ENCODE results near the gene SIMC1.

The SIMC1 gene

DNA sequence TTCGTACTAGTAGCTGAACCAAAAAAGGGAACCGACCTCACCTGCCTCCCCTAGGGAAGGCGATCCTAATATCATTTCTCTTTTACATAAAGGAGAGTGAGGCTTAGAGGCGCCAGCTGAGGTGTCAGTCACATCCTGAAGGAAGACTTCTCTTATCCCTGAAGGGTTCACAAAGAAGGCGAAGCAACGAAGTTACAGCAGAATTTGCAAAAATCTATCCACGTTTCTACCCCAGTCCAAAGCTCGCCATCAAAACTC, 123.9 kb downstream of the SIMC1 start:
- H3K9me2 ChIP-seq (replicated peaks; ENCODE audit: insufficient read depth, low read length), result no peaks in the 10 kb centered on the region
- no peak overlapping the region for H3K27ac ChIP-seq (ENCODE audit: low read length)
- no peaks in the 10 kb centered on the region for H3K9me3 ChIP-seq (replicated peaks; ENCODE audit: insufficient read depth, low read length)
- H3K4me2 ChIP-seq (ENCODE audit: low read depth, low read length), result peak overlapping the region; percentile 77
- H3F3A ChIP-seq (ENCODE audit: insufficient read depth, low read length), result no peaks in the 10 kb centered on the region; the same call in 1 of the 2 replicates
- H4K20me1 ChIP-seq (ENCODE audit: insufficient read depth, low read length), result no peaks in the 10 kb centered on the region
- H3K4me3 ChIP-seq (ENCODE audit: low read length), result peak overlapping the region; percentile 95
- H3K36me3 ChIP-seq (replicated peaks; ENCODE audit: insufficient read depth, low read length), result no peaks in the 10 kb centered on the region
- no peak for TF ChIP-seq EZH2 (optimal IDR thresholded peaks at IDR 0.05; ENCODE audit: low read depth, low read length)
- TF ChIP-seq, protein P1, sequence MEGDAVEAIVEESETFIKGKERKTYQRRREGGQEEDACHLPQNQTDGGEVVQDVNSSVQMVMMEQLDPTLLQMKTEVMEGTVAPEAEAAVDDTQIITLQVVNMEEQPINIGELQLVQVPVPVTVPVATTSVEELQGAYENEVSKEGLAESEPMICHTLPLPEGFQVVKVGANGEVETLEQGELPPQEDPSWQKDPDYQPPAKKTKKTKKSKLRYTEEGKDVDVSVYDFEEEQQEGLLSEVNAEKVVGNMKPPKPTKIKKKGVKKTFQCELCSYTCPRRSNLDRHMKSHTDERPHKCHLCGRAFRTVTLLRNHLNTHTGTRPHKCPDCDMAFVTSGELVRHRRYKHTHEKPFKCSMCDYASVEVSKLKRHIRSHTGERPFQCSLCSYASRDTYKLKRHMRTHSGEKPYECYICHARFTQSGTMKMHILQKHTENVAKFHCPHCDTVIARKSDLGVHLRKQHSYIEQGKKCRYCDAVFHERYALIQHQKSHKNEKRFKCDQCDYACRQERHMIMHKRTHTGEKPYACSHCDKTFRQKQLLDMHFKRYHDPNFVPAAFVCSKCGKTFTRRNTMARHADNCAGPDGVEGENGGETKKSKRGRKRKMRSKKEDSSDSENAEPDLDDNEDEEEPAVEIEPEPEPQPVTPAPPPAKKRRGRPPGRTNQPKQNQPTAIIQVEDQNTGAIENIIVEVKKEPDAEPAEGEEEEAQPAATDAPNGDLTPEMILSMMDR (IDR thresholded peaks at IDR 0.05; ENCODE audit: low read length), result no peak
- TF ChIP-seq EZH2phosphoT487 (IDR thresholded peaks at IDR 0.05; ENCODE audit: low read length), result no peak
- peak overlapping the region; percentile 85 for H2AFZ ChIP-seq (ENCODE audit: low read length)
- peaks cover 20% of the 10 kb centered on the region for H3K27me3 ChIP-seq (replicated peaks; ENCODE audit: insufficient read depth, low read length)
- H3K9ac ChIP-seq (ENCODE audit: low read length), result peak overlapping the region; percentile 3; the same call in 1 of the 2 replicates
- peaks cover 27% of the 10 kb centered on the region for H3K79me2 ChIP-seq (ENCODE audit: low read length)
- DNase-seq, result no peak
- 0 out of 2 replicates have a peak, but pooled peaks cover 5% of the 10 kb centered on the region for H3K4me1 ChIP-seq (ENCODE audit: low read length)

DNA sequence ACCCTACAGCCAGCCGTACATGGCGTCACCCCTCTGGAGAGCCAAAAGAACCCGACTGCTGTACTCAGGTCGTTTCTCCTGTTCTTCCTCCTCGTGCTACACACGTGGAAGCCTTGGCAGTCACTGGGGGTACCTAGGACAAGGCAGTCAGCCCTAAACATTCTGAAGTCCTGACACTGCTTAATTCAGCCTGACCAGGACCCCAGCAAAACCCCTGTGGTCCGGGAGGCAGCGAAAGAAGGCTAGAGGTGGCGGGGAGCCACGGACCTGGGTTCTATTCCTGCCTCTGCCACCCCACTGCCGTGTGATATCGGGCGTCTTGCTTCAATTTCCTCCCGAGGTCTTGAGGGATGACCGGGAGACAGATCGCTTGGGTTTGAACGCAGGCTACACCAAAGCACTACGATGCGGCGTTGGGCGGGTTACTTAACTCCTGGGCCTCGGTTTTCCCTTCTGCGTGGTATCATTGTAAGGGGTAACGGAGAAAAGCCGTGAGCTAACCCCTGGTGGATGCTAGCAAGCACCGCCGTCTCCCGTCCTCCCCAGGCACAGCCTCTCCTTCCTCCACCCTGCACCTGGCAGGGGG, 126.6 kb downstream of the SIMC1 start:
- H3K79me2 ChIP-seq (ENCODE audit: low read length), result peaks cover 13% of the 10 kb centered on the region
- H3K27ac ChIP-seq (ENCODE audit: low read length), result no peak overlapping the region
- no peaks in the 10 kb centered on the region; the same call in 1 of the 2 replicates for H3F3A ChIP-seq (ENCODE audit: insufficient read depth, low read length)
- 0 out of 2 replicates have a peak, but pooled peaks cover 5% of the 10 kb centered on the region for H3K4me1 ChIP-seq (ENCODE audit: low read length)
- peaks cover 32% of the 10 kb centered on the region for H3K27me3 ChIP-seq (replicated peaks; ENCODE audit: insufficient read depth, low read length)
- no peak for TF ChIP-seq EZH2phosphoT487 (IDR thresholded peaks at IDR 0.05; ENCODE audit: low read length)
- TF ChIP-seq, protein P1 (IDR thresholded peaks at IDR 0.05; ENCODE audit: low read length), result no peak
- no peak for TF ChIP-seq EZH2 (optimal IDR thresholded peaks at IDR 0.05; ENCODE audit: low read depth, low read length)
- no peaks in the 10 kb centered on the region for H3K9me2 ChIP-seq (replicated peaks; ENCODE audit: insufficient read depth, low read length)
- H4K20me1 ChIP-seq (ENCODE audit: insufficient read depth, low read length), result no peaks in the 10 kb centered on the region
- no peak overlapping the region for H3K4me3 ChIP-seq (ENCODE audit: low read length)
- no peak overlapping the region for H2AFZ ChIP-seq (ENCODE audit: low read length)
- H3K4me2 ChIP-seq (ENCODE audit: low read depth, low read length), result no peak overlapping the region
- H3K9me3 ChIP-seq (replicated peaks; ENCODE audit: insufficient read depth, low read length), result no peaks in the 10 kb centered on the region
- no peak overlapping the region for H3K9ac ChIP-seq (ENCODE audit: low read length)
- DNase-seq, result no peak
- H3K36me3 ChIP-seq (replicated peaks; ENCODE audit: insufficient read depth, low read length), result no peaks in the 10 kb centered on the region

DNA sequence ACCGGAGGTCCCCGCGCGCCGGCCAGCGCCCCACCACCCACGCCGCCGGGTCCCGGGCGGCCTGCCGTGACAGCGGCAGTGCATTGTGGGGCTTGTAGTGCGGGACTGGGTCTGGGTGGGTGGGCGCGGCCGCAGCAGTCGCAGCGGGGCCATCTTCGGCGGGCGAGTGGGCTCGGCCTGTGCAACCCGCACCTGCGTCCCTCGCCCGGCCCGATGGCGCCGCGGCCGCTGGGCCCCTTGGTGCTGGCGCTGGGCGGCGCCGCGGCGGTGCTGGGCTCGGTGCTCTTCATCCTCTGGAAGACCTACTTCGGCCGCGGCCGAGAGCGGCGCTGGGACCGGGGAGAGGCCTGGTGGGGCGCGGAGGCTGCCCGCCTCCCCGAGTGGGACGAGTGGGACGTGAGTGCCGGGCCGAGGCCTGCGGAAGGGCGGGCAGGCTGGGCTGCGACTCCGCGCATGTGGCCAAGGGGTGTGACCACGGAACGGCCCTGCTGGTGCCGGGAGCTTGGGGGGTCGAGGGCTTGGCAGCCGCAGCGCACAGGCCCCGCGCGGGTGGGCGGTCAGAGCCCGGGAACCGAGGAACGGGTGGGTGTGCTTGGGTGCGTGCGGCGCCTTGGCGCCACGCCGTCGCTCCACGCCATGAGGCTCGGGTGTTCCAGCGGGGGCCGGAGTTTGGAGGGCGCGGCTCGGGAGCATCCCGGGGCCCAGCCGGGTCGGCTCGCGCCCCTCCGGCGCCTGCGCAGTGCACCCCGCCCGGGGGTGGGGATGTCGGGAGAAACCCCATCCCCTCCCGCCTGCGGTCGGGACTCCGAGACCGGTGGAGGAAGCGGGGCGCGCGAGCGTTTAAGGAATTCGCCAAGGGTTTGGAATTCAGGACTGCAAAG, 127.4 kb downstream of the SIMC1 start, which contains the start of gene ARL10:
Gene ARL10 (plus strand): TSS at position 137 of the 881 bp plus-strand sequence. CDS start 77 bp downstream, at position 214.
- TF ChIP-seq, protein P1 (IDR thresholded peaks at IDR 0.05; ENCODE audit: low read length), result no peak
- TF ChIP-seq EZH2 (optimal IDR thresholded peaks at IDR 0.05; ENCODE audit: low read depth, low read length) (no peak), EZH2phosphoT487 (IDR thresholded peaks at IDR 0.05; ENCODE audit: low read length) (no peak)

More for the DNA sequence above, 127.4 kb downstream of the SIMC1 start, which contains the start of gene ARL10:
- Histone ChIP-seq H3K9me3 (replicated peaks; ENCODE audit: insufficient read depth, low read length) (no peaks in the 10 kb centered on the region), H3K4me2 (ENCODE audit: low read depth, low read length) (peak within 1 kb of the TSS; percentile 59), H3K79me2 (ENCODE audit: low read length) (peaks cover 9% of the 10 kb centered on the region), H3K4me1 (ENCODE audit: low read length) (0 out of 2 replicates have a peak, but pooled peaks cover 5% of the 10 kb centered on the region), H3K27me3 (replicated peaks; ENCODE audit: insufficient read depth, low read length) (peaks cover 32% of the 10 kb centered on the region), H4K20me1 (ENCODE audit: insufficient read depth, low read length) (no peaks in the 10 kb centered on the region), H3K9ac (ENCODE audit: low read length) (no peak within 1 kb of the TSS), H3K27ac (ENCODE audit: low read length) (no peak within 1 kb of the TSS), H3K9me2 (replicated peaks; ENCODE audit: insufficient read depth, low read length) (no peaks in the 10 kb centered on the region), H3K4me3 (ENCODE audit: low read length) (no peak within 1 kb of the TSS; the same call in 1 of the 2 replicates), H3F3A (ENCODE audit: insufficient read depth, low read length) (no peaks in the 10 kb centered on the region; the same call in 1 of the 2 replicates), H3K36me3 (replicated peaks; ENCODE audit: insufficient read depth, low read length) (no peaks in the 10 kb centered on the region), H2AFZ (ENCODE audit: low read length) (no peak within 1 kb of the TSS)
- DNase-seq, result no peak

Data from MM.1S (cell line).